Mesenchymal stem cell (in vitro differentiated cells and primary cell): ENCODE measurements around the gene KRTAP9-8.
A peak's percentile ranks its signal among the peaks of the same experiment; 100 is the strongest.
"Not testable (repeated sequence)": the region's sequence is repeated elsewhere in the genome, so short reads cannot be mapped to it uniquely, and the experiment has no call there.

Source experiments
- DNase-seq: peaks from one replicate; pipeline ENCODE4 v3.0.0-alpha.2; 2013
- H2AFZ ChIP-seq: one replicate; pipeline ENCODE4 v1.6.1; 2013; ENCODE audit warnings: low read depth, mild to moderate bottlenecking, control low read depth, inconsistent platforms, low read length, moderate library complexity
- H2AK5ac ChIP-seq: 2 replicates; pipeline ENCODE4 v1.6.1; 2013; ENCODE audit warnings: low read length, moderate library complexity, mild to moderate bottlenecking, inconsistent platforms; ENCODE audit not compliant: severe bottlenecking
- H2BK120ac ChIP-seq: one replicate; pipeline ENCODE4 v1.6.1; 2013; ENCODE audit warnings: low read depth, mild to moderate bottlenecking, inconsistent platforms, low read length, moderate library complexity
- H2BK12ac ChIP-seq, 2 experiments: one replicate each; pipeline ENCODE4 v1.6.1; 2013; ENCODE audit warnings: inconsistent platforms in 2 of 2, low read length in 2 of 2, mild to moderate bottlenecking in 2 of 2, moderate library complexity in 2 of 2, control low read depth in 1 of 2
- H2BK15ac ChIP-seq: one replicate; pipeline ENCODE4 v1.6.1; 2013; ENCODE audit warnings: mild to moderate bottlenecking, low read depth, inconsistent platforms; ENCODE audit not compliant: poor library complexity, severe bottlenecking
- H2BK5ac ChIP-seq: 2 replicates; pipeline ENCODE4 v1.6.1; 2013; ENCODE audit warnings: low read depth, mild to moderate bottlenecking, low read length, control low read depth, inconsistent platforms; ENCODE audit not compliant: poor library complexity, severe bottlenecking
- H3K14ac ChIP-seq, 2 experiments: one replicate each; pipeline ENCODE4 v1.6.1; 2013; ENCODE audit warnings: inconsistent platforms in 2 of 2, low read length in 2 of 2, control low read depth in 1 of 2, mild to moderate bottlenecking in 1 of 2, moderate library complexity in 1 of 2
- H3K18ac ChIP-seq, 2 experiments: one replicate each; pipeline ENCODE4 v1.6.1; 2013; ENCODE audit warnings: inconsistent platforms in 2 of 2, low read length in 2 of 2, control low read depth in 1 of 2, low read depth in 1 of 2, mild to moderate bottlenecking in 1 of 2
- H3K23ac ChIP-seq, 2 experiments: one replicate each; pipeline ENCODE4 v1.6.1; 2013; ENCODE audit warnings: inconsistent platforms in 2 of 2, low read length in 2 of 2, mild to moderate bottlenecking in 2 of 2, moderate library complexity in 2 of 2, control low read depth in 1 of 2
- H3K27ac ChIP-seq: 2 replicates; pipeline ENCODE4 v1.5.1; 2013; ENCODE audit warnings: mild to moderate bottlenecking, moderate library complexity, low read length, control low read depth, inconsistent platforms; ENCODE audit not compliant: poor library complexity, severe bottlenecking
- H3K27me3 ChIP-seq, 2 experiments: 2 replicates each; pipeline versions ENCODE4 v1.6.1 to v1.7.0; 2013; ENCODE audit warnings: low read length in 2 of 2, mild to moderate bottlenecking in 2 of 2, moderate library complexity in 2 of 2, control low read depth in 1 of 2, inconsistent platforms in 1 of 2; ENCODE audit not compliant: control insufficient read depth in 1 of 2, insufficient read depth in 1 of 2
- H3K36me3 ChIP-seq, 2 experiments: 2 replicates each; pipeline versions ENCODE4 v1.6.1 to v1.7.0; 2013; ENCODE audit warnings: low read length in 2 of 2, control low read depth in 1 of 2, inconsistent platforms in 1 of 2, low read depth in 1 of 2, mild to moderate bottlenecking in 1 of 2; ENCODE audit not compliant: insufficient read depth in 2 of 2, control insufficient read depth in 1 of 2
- H3K4ac ChIP-seq, 2 experiments: one replicate each; pipeline ENCODE4 v1.6.1; 2013; ENCODE audit warnings: inconsistent platforms in 2 of 2, low read length in 2 of 2, mild to moderate bottlenecking in 2 of 2, moderate library complexity in 2 of 2, control low read depth in 1 of 2, low read depth in 1 of 2
- H3K4me1 ChIP-seq: 2 replicates; pipeline ENCODE4 v1.6.1; 2013; ENCODE audit warnings: low read depth, low read length, control low read depth; ENCODE audit not compliant: control insufficient read depth, insufficient read depth
- H3K4me2 ChIP-seq: 2 replicates; pipeline ENCODE4 v1.6.1; 2013; ENCODE audit warnings: low read length, mild to moderate bottlenecking, inconsistent platforms; ENCODE audit not compliant: poor library complexity, severe bottlenecking
- H3K4me3 ChIP-seq, 2 experiments: 2 replicates each; pipeline versions ENCODE4 v1.5.1 to v1.7.0; 2013; ENCODE audit warnings: low read length in 2 of 2, mild to moderate bottlenecking in 2 of 2, control low read depth in 1 of 2, low read depth in 1 of 2; ENCODE audit not compliant: insufficient read depth in 1 of 2
- H3K79me1 ChIP-seq: replicated peaks from 2 replicates; pipeline ENCODE4 v1.6.1; 2013; ENCODE audit warnings: mild to moderate bottlenecking, control low read depth, low read length, inconsistent platforms; ENCODE audit not compliant: poor library complexity, severe bottlenecking
- H3K9ac ChIP-seq: 2 replicates; pipeline ENCODE4 v1.7.0; 2013; ENCODE audit warnings: mild to moderate bottlenecking, low read length, moderate library complexity
- H3K9me3 ChIP-seq: 2 replicates; pipeline ENCODE4 v1.7.0; 2013; ENCODE audit warnings: mild to moderate bottlenecking, low read length; ENCODE audit not compliant: control insufficient read depth
- H4K8ac ChIP-seq: one replicate; pipeline ENCODE4 v1.6.1; 2013; ENCODE audit warnings: inconsistent platforms, mild to moderate bottlenecking, low read length, moderate library complexity
- H4K91ac ChIP-seq: one replicate; pipeline ENCODE4 v1.6.1; 2013; ENCODE audit warnings: mild to moderate bottlenecking, low read length, inconsistent platforms
- WGBS: methylation state at CpG from one replicate; pipeline ENCODE4 v1.1.7; 2013; ENCODE audit warnings: mixed read lengths; 5-methylcytosine and 5-hydroxymethylcytosine counted together

Gene KRTAP9-8

GRCh38 chr17:41249637-41250240 lies 11.9 kb downstream of the KRTAP9-8 start, which contains the start of gene KRTAP9-4:
TSS of gene KRTAP9-4 (plus strand) at chr17:41249687. CDS start at chr17:41249721, 34 bp downstream.
- H2BK120ac ChIP-seq, H3K36me3 ChIP-seq, H2BK15ac ChIP-seq, H4K8ac ChIP-seq, H3K79me1 ChIP-seq, H2BK5ac ChIP-seq, H2BK12ac ChIP-seq, H3K14ac ChIP-seq, H2AK5ac ChIP-seq, H3K4ac ChIP-seq, H3K9me3 ChIP-seq, DNase-seq, H4K91ac ChIP-seq, H3K4me1 ChIP-seq, H3K23ac ChIP-seq, H3K27ac ChIP-seq, H3K4me3 ChIP-seq, H3K4me2 ChIP-seq, H3K18ac ChIP-seq, H3K9ac ChIP-seq, H2AFZ ChIP-seq, H3K27me3 ChIP-seq: not testable (repeated sequence)
- 43% methylated on average over 2 of the region's 2 CpGs for WGBS

GRCh38 chr17:41251261-41251660 lies 13.5 kb downstream of the KRTAP9-8 start:
- Histone ChIP-seq H2BK15ac (no peak overlapping the region), H3K27ac (no peak overlapping the region), H3K18ac (no peak overlapping the region), H2BK120ac (no peak overlapping the region), H3K9me3 (no peaks in the 10 kb centered on the region), H2AFZ (no peak overlapping the region), H3K4me1 (no peaks in the 10 kb centered on the region), H3K4ac (no peak overlapping the region), H3K14ac (no peak overlapping the region), H3K4me3 (no peak overlapping the region), H2AK5ac (no peak overlapping the region), H4K8ac (no peak overlapping the region), H3K23ac (no peak overlapping the region), H3K27me3 (no peaks in the 10 kb centered on the region), H3K79me1 (no peaks in the 10 kb centered on the region), H2BK5ac (no peak overlapping the region), H3K36me3 (no peaks in the 10 kb centered on the region), H3K9ac (no peak overlapping the region), H3K4me2 (no peak overlapping the region), H4K91ac (no peak overlapping the region), H2BK12ac (no peak overlapping the region)
- no peak for DNase-seq
- 88% methylated on average over 1 of the region's 1 CpG for WGBS

- no CpG with 5 or more reads among the region's 1 CpG for WGBS
- no peak overlapping the region for H2BK5ac ChIP-seq
- no peak overlapping the region for H3K27ac ChIP-seq
- H2AK5ac ChIP-seq, result no peak overlapping the region
- no peak overlapping the region for H2BK15ac ChIP-seq
- no peak overlapping the region for H2BK12ac ChIP-seq
- no peaks in the 10 kb centered on the region for H3K9me3 ChIP-seq
- no peak overlapping the region for H3K14ac ChIP-seq
- H3K4me2 ChIP-seq, result no peak overlapping the region
- no peaks in the 10 kb centered on the region for H3K27me3 ChIP-seq
- H3K79me1 ChIP-seq, result no peaks in the 10 kb centered on the region
- no peak overlapping the region for H3K9ac ChIP-seq
- H4K91ac ChIP-seq, result no peak overlapping the region
- H2BK120ac ChIP-seq, result no peak overlapping the region
- no peak overlapping the region for H3K23ac ChIP-seq
- no peak overlapping the region for H4K8ac ChIP-seq
- no peaks in the 10 kb centered on the region for H3K36me3 ChIP-seq
- no peak for DNase-seq
- no peak overlapping the region for H3K4me3 ChIP-seq
- no peak overlapping the region for H3K18ac ChIP-seq
- H2AFZ ChIP-seq, result no peak overlapping the region
- no peaks in the 10 kb centered on the region for H3K4me1 ChIP-seq
- no peak overlapping the region for H3K4ac ChIP-seq
Measured at GRCh38 chr17:41254861-41255260, 17.1 kb downstream of the KRTAP9-8 start.

GRCh38 chr17:41255381-41256290 lies 17.8 kb downstream of the KRTAP9-8 start, which contains the start of gene KRTAP9-9:
TSS of gene KRTAP9-9 (plus strand) at chr17:41255384.
- not testable (repeated sequence) for H3K9me3 ChIP-seq, H3K18ac ChIP-seq, H3K4me3 ChIP-seq, H2BK5ac ChIP-seq, H3K4me2 ChIP-seq, H3K4me1 ChIP-seq, H3K4ac ChIP-seq, H3K9ac ChIP-seq, H3K36me3 ChIP-seq, H3K79me1 ChIP-seq, H4K8ac ChIP-seq, H2BK120ac ChIP-seq, H2BK12ac ChIP-seq, H2AFZ ChIP-seq, H2AK5ac ChIP-seq, DNase-seq, H3K23ac ChIP-seq, H2BK15ac ChIP-seq, H3K27me3 ChIP-seq, H3K27ac ChIP-seq
- 79% methylated on average over 5 of the region's 5 CpGs for WGBS
- H3K14ac ChIP-seq, result peak within 1 kb of the TSS in 1 of 2 experiments; percentile 11
- H4K91ac ChIP-seq, result peak within 1 kb of the TSS; percentile 61
